Transverse colon (tissue), 4 donors: ENCODE measurements around the gene SIL1. TPM values are rescaled to one million over a fixed set of nuclear protein-coding genes. Genes with fewer than 3 reads are reported as not detected.
A peak's percentile ranks its signal among the peaks of the same experiment; 100 is the strongest.

ENCODE experiments used
- DNase-seq: peaks from one replicate; pipeline ENCODE4 v3.0.0-alpha.2; 2019
- H3K27ac ChIP-seq, 4 donors: fragments of 200-600 bp; sonication (generic); 2 replicates each; pipeline ENCODE4 v1.5.1; 2016 to 2018; ENCODE audit warnings: inconsistent platforms in 4 of 4
- H3K27me3 ChIP-seq: fragments of 200-600 bp; sonication (generic); 2 replicates; pipeline ENCODE4 v1.5.1; 2017; ENCODE audit warnings: inconsistent platforms
- H3K36me3 ChIP-seq, 4 donors: fragments of 200-600 bp; sonication (generic); 2 replicates each; pipeline ENCODE4 v1.5.1; 2017 to 2019; ENCODE audit warnings: inconsistent platforms in 4 of 4
- H3K4me1 ChIP-seq, 4 donors: fragments of 200-600 bp; sonication (generic); 2 replicates each; pipeline ENCODE4 v1.5.1; 2017 to 2020; ENCODE audit warnings: inconsistent platforms in 4 of 4
- H3K4me3 ChIP-seq, 4 donors: fragments of 200-600 bp; sonication (generic); 1 replicate in 1 of 4; 2 replicates in 3 of 4; pipeline versions ENCODE4 v1.5.1 to v1.6.1; 2017 to 2019; ENCODE audit warnings: inconsistent platforms in 4 of 4
- H3K9me3 ChIP-seq, 2 donors: fragments of 200-600 bp; sonication (generic); 2 replicates each; pipeline ENCODE4 v1.5.1; 2017 to 2019; ENCODE audit warnings: inconsistent platforms in 2 of 2
- CTCF ChIP-seq, 5 experiments: fragments of 200-600 bp in 3 of 5; fragments of 450-650 bp in 2 of 5; sonication (generic) in 3 of 5; IDR thresholded peaks; 1 replicate in 2 of 5; 2 replicates in 3 of 5; pipeline ENCODE4 v1.5.1; 2016 to 2017; ENCODE audit warnings: antibody characterized with exemption in 5 of 5, inconsistent platforms in 3 of 5, mild to moderate bottlenecking in 2 of 5, moderate library complexity in 1 of 5
- EP300 ChIP-seq: sonication (generic); formaldehyde crosslinking; IDR thresholded peaks from one replicate; pipeline ENCODE4 v1.6.1; 2017; ENCODE audit warnings: antibody characterized with exemption, low read depth
- POLR2A ChIP-seq: fragments of 450-650 bp; IDR thresholded peaks from one replicate; pipeline ENCODE4 v1.6.1; 2016; ENCODE audit warnings: antibody characterized with exemption, mild to moderate bottlenecking, moderate library complexity
- POLR2AphosphoS5 ChIP-seq, 3 donors: sonication (generic); formaldehyde crosslinking; IDR thresholded peaks; one replicate each; pipeline ENCODE4 v1.6.1; 2016; ENCODE audit warnings: antibody characterized with exemption in 3 of 3
- WGBS, 2 donors: methylation state at CpG; one replicate each; pipeline ENCODE4 v1.1.5; 2018; ENCODE audit warnings: low coverage in 1 of 2; 5-methylcytosine and 5-hydroxymethylcytosine counted together
- in situ Hi-C, 4 donors: fragments of 200-750 bp; cut with MboI; loops; one replicate each; pipeline versions ENCODE4 v1.15.0 to v1.15.1; 2017; ENCODE audit warnings: low sequenced_read_pairs in 3 of 4, low pct_ligation_motif_present in 1 of 4, low pct_unique_long_range_greater_than_20kb in 1 of 4
- intact Hi-C: fragments of 100-400 bp; cut with DNase I; formaldehyde crosslinking; loops from one replicate; pipeline ENCODE4 v1.15.1; 2023; ENCODE audit warnings: low total_unique reads
- total RNA-seq, 4 donors: library from RNA; depleted of rRNA; stranded (reverse); fragments of >200 nt; gene quantifications; one replicate each; pipeline ENCODE4 v1.1.0, GENCODE V29; 2016

The SIL1 gene
- total RNA-seq, 4 donors from 2014 or later, result 11.1 to 38.1 (median 29.0) TPM

- peaks cover 14 to 48% (median 21%) of the 10 kb centered on the region in 4 donors for H3K4me1 ChIP-seq
- H3K27ac ChIP-seq, result peak overlapping the region; percentile 28 to 68 (median 62)
- H3K4me3 ChIP-seq, result no peak overlapping the region
- no peaks in the 10 kb centered on the region for H3K9me3 ChIP-seq
- TF ChIP-seq CTCF (IDR thresholded peaks at IDR 0.05), result no peak
- TF ChIP-seq POLR2A, result no peak
- no peak for TF ChIP-seq EP300
- TF ChIP-seq POLR2AphosphoS5 (IDR thresholded peaks at IDR 0.05), result no peak
- H3K27me3 ChIP-seq, result no peaks in the 10 kb centered on the region
- in situ Hi-C loops (no loop called here), intact Hi-C loops (loop anchor here (5.0 kb wide), 1 partner anchor 563 kb away; the partner anchor contains the start of gene HSPA9)
- 69% methylated on average over 6 of the region's 6 CpGs; no CpG with 5 or more reads in 1 of the 2 donors for WGBS, 2 donors
- no peaks in the 10 kb centered on the region for H3K36me3 ChIP-seq
- DNase-seq, result no peak
Measured at GRCh38 chr5:139140591-139141071, 57.5 kb downstream of the SIL1 start.

- H3K9me3 ChIP-seq, result no peaks in the 10 kb centered on the region
- no peak for TF ChIP-seq POLR2AphosphoS5 (IDR thresholded peaks at IDR 0.05)
- TF ChIP-seq POLR2A, result no peak
- TF ChIP-seq EP300, result no peak
- no peak for TF ChIP-seq CTCF (IDR thresholded peaks at IDR 0.05)
- intact Hi-C loops, result no loop called here
- in situ Hi-C loops, result no loop called here
- WGBS, 2 donors, result 21 to 33% methylated on average over 1 to 3 of the region's 3 CpGs
- no peak overlapping the region for H3K4me3 ChIP-seq
- H3K36me3 ChIP-seq, result no peaks in the 10 kb centered on the region
- H3K4me1 ChIP-seq, result peaks cover 14 to 49% (median 21%) of the 10 kb centered on the region in 4 donors
- no peaks in the 10 kb centered on the region for H3K27me3 ChIP-seq
- no peak for DNase-seq
- H3K27ac ChIP-seq, result peak overlapping the region in 2 of 4 donors; percentile 18 to 60
Measured at GRCh38 chr5:139138809-139139208, 59.4 kb downstream of the SIL1 start.

- Histone ChIP-seq H3K4me1 (peaks cover 14 to 56% (median 22%) of the 10 kb centered on the region in 4 donors), H3K27ac (peak overlapping the region in 1 of 4 donors; percentile 60), H3K36me3 (no peaks in the 10 kb centered on the region), H3K4me3 (no peak overlapping the region), H3K27me3 (no peaks in the 10 kb centered on the region), H3K9me3 (no peaks in the 10 kb centered on the region)
- DNase-seq, result no peak
- in situ Hi-C loops (no loop called here), intact Hi-C loops (no loop called here)
- no peak for TF ChIP-seq EP300
- TF ChIP-seq POLR2AphosphoS5 (IDR thresholded peaks at IDR 0.05), result no peak
- TF ChIP-seq CTCF (IDR thresholded peaks at IDR 0.05), result no peak
- no peak for TF ChIP-seq POLR2A
- WGBS, 2 donors, result 20 to 73% methylated on average over 1 to 4 of the region's 4 CpGs
Measured at GRCh38 chr5:139138109-139138508, 60.1 kb downstream of the SIL1 start.

GRCh38 chr5:139137697-139138096 lies 60.5 kb downstream of the SIL1 start:
- no peak for TF ChIP-seq EP300
- no peak for TF ChIP-seq POLR2AphosphoS5 (IDR thresholded peaks at IDR 0.05)
- no peak for TF ChIP-seq POLR2A
- TF ChIP-seq CTCF (IDR thresholded peaks at IDR 0.05), result no peak
- H3K27me3 ChIP-seq, result no peaks in the 10 kb centered on the region
- H3K9me3 ChIP-seq, result no peaks in the 10 kb centered on the region
- 63 to 76% methylated on average over 1 to 4 of the region's 4 CpGs for WGBS, 2 donors
- H3K36me3 ChIP-seq, result no peaks in the 10 kb centered on the region
- H3K27ac ChIP-seq, result no peak overlapping the region
- in situ Hi-C loops, result no loop called here
- intact Hi-C loops, result no loop called here
- DNase-seq, result peak; percentile 12
- H3K4me1 ChIP-seq, result peaks cover 15 to 55% (median 23%) of the 10 kb centered on the region in 4 donors
- H3K4me3 ChIP-seq, result no peak overlapping the region
